Glomerular visceral epithelial cell (primary cell): Measurements from ENCODE around the gene IQCE.
A peak's percentile ranks its signal among the peaks of the same experiment; 100 is the strongest.
"Not testable (repeated sequence)": the region's sequence is repeated elsewhere in the genome, so short reads cannot be mapped to it uniquely, and the experiment has no call there.

Source experiments
- DNase-seq: peaks from one replicate; pipeline ENCODE4 v3.0.0-alpha.2; 2016; ENCODE audit errors: extremely low spot score

Gene IQCE

DNA sequence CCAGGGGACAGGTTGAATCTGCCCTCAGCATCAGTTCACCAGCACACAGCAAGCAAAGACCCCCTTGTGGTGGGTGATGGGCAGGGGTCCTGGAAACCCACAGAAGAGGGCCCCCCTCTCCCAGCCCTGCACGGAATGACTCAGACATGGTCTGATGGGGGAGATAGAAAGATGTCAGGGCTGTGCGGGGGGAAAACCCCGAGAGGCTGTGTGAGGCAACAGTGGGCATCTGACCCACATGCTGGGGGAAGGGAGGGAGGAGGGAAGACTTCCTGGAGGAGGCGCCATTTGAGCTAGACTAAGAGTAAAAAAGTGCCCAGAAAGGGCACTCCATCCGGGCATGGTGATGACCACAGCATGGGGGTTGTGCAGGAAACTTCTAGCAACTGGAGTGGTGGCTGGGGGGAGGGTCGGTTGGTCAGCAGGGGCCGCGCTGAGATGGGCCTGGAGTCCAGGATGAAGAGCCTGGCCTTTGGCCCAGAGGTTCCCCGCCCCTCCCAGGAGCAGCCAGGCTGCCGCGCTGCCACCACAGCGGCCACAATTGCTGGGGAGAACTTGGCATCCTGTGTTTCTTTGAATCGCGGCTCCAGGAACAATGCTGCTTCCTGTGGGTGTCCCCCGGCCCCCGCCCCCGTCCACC is 36.7 kb upstream of the IQCE start:
- DNase-seq = peak; percentile 86

DNA sequence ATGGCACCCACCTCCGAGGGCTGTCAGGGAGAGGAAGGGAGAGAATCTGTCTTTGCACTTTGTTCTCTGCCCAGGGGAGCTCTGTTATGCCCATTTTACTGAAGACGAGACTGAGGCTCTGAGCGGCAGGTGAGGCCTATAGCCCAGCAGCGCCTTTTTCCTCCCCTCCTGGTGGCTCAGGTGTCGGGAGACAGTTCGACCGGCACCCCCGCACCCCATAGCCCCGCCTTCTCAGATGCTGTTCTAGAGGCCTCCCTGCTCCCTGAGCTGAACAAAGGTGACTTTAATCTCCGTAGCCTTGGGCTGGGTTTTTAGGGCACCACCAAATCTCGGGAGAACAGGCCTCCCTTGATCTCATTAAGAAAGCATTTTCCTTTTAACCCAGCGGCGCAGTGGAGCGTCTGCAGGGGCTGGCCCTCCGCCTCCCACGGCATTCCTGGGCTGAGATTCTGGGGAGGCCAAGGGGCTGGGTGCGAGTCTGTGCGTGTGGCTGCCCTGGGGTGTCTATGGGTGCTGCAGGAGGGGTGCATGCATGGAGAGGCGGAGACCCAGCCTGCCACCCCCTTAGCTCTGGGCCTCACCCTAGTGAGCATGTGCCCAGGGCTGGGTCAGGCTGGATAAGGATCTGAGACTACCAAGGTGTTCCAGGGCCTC is 35.9 kb upstream of the IQCE start:
- DNase-seq = peak; percentile 71

DNA sequence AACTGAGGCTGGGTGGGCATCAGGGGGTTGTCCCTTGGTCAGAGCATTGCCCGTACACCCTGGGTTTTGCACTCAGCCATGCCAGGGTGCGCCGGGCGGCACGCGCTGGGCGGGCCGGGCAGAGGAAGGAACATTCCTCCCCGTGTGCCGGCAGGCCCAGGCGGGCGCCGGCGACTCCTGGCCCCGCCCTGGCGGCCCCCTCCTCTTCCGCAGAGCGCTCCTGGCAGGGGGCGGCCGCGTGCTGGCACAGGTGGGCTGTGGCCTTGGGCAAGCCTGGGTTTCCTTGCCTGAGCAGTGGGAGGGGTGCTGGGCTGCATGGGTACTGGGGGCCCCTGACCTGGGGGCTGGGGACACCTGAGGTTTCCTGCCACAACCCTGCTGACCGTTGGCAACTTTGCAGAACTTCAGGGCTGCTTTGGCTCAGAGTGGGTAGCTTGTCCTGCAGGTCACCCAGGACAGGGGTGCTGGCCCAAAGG is 35.3 kb upstream of the IQCE start:
- DNase-seq = peak; percentile 36

DNA sequence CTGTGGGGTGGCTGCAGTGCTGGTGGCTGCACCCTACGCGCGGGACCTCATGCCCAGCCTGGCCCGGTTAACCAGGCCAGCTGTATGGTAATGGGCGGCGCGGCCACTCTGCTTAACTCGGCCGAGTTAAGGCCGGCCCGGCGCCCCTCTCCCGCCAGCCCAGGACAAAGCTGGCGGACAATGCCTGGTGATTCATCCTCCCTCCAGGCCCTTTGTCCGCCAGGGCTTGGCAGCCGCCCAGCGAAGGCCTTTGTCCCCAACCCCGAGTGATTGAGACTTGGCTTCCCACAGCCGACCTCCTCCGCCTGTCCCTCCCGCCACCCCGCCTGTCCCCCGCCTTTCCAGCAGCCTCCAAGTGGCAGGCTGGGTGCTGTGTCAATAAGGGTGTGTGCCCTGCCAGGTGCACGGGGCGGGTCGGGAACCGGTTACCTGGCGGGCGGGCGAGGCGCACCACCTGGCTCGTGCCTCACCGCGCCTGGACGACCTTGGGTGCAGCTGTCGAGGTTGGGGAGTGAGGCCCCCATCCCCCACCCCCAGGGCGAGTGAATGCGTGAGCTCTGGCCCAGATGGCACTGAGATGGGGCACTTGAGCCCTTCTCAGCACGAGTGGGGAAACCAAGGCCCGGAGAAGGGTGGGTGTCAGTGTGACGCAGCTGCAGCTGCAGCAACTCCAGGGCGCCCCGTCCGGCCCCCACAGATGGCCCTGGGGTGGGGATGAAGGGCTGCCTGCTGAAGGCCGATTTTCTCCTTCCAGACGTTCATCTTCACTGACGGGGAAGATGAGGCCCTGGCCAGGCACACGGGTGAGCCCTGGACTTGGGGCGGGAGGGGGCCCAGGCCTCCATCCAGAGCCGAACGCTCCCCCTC is 34.6 kb upstream of the IQCE start:
- peak; percentile 79 for DNase-seq

DNA sequence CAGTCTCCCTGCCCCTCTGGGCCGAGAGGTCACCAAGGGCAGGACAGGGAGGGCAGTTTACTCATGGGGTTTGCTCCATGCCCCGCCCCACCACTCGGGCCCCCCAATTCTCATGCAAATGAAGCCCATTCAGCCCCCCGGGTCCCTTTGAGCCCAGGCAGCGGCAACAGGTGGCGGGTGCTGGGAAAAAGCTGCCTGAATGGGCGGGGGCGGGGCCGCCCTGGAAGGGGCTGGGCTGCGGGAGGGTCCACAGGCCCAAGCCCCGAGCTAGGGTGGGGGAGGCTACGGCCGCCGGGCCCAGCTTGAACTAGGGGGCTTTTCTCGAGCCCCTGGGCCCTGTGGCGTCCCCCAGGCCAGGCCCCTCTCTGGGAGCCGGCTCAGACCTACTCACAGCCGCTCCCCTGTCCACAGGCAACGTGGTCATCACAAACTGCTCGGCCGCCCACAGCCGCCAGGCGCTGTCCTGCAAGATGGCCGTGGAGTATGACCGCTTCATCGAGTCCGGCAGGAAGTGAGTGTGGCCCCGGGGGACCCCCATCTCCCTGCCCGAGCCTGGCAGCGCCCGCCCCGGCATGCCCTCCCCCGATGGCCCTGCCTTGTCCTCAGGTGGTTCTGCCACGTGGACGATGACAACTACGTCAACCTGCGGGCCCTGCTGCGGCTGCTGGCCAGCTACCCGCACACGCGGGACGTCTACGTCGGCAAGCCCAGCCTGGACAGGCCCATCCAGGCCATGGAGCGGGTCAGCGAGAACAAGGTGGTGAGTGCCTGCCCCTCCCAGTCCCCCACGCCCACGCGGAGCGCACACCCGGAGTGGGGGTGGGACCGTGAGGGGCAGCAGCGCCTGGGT is 33.7 kb upstream of the IQCE start:
- DNase-seq = no peak

DNA sequence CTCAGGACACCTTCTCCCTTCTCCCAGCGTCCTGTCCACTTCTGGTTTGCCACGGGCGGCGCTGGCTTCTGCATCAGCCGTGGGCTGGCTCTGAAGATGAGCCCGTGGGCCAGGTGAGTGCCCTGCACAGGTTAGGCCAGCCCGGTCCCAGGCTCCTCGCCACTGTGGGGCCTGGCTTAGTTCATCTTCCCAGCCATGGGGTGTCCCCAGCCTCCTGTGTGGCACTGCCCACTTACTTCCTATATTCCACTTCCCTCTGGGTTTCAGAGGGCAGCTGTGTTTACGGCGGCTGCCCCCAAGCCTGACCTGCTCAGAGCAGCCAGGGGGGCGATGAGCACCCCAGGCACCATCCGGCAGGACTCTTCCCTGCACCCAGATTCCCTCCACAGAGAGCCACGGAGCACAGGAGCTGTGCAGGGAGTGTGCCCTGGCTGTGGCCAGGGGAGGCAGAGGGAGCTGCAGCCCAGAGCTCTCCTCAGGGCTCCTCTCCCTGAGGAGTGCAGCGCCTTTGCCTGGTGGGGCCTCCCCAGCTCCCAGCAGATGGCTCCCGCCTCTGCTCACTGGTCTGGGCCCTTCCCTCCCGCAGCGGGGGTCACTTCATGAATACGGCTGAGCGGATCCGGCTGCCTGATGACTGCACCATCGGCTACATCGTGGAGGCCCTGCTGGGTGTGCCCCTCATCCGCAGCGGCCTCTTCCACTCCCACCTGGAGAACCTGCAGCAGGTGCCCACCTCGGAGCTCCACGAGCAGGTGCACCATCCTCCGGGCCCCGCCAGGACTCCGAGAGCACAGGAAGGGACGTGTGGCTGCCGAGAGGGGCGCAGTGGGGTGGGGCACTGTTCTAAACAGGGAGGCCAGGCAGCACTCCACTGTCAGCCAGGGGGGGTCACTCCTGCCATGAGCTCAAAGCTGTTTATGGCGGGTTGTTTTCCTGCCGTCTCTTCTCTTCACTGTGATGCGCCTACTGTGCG is 32.8 kb upstream of the IQCE start:
- peak; percentile 63 for DNase-seq

DNA sequence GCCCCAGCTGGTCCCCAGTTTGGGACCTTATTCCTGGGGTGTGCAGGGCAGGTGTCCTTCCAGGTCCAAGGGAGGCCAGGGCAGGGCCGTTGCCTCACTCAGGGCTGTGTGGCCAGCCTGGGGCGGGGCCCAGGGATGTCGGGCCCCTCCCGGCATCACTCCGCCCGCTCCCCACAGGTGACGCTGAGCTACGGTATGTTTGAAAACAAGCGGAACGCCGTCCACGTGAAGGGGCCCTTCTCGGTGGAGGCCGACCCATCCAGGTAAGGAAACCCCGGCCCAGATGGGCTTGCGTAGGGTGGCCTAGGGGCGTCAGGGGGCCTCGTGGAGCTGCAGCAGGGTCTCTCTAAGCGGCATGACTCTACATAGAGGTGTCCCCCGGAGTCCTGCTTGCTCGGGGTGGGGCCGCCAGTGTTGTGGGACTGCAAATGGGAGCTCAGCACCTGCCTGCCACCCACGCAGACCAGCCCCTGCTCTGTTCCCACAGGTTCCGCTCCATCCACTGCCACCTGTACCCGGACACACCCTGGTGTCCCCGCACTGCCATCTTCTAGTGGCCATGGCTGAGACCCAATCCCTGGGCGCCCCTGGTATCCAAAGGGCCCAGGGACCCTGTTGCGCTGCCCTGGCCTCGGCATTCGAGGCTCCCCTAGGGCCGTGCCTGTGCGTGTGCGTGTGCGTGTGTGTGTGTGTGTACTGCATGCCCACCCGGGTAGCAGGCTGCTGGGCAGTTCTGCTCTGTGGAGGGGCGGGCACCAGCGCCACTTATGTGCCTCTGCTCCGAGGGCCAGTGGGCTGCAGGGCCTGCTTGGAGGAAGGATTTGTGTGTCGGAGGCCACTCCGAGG is 31.9 kb upstream of the IQCE start:
- no peak for DNase-seq

DNA sequence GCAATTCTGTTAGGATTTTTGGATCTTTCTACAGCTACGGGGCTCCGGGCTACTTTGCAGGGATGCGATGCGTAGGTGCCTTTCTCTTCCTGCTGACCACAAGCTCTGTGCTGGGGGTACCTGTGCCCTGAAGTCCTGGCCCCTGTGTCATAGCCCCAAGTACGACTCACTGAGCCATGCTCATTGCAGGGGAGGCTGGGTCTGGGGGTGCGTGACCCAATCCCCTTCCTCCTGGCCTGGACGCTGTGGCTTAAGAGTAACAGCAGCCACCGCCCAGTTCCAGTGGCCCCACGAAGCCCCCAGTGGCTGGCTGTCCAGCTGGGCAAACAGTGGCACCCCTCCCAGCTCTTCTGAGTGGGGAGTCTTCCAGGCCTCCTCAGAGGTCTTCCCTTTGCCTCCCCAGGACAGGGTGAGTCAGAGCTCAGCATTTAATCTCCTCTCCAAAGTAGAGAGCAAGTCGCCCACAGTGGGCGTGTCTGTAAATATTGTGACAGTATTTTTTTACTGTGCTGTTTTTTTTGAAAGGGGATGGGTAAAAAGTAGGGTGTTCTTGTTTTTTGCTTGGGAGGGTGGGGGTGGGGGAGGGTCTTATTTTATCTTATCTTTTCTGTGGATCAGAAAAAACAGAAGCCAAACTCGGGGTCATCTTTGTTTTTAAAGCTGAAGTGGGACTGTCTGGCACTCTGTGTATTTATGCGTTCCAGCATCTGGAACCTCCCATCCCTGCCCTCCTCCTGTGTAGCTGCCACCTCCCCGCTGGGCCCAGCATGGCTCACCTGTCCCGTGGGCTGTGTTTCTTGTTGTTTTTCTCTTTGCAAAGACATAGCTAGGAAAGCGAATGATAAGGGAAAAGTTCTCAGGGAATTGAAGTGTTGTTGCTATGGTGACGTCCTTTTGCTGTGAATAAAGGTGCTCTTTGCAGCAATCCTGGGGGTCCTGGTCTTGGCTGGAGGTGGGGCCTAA is 31.0 kb upstream of the IQCE start:
- DNase-seq = peak; percentile 73

DNA sequence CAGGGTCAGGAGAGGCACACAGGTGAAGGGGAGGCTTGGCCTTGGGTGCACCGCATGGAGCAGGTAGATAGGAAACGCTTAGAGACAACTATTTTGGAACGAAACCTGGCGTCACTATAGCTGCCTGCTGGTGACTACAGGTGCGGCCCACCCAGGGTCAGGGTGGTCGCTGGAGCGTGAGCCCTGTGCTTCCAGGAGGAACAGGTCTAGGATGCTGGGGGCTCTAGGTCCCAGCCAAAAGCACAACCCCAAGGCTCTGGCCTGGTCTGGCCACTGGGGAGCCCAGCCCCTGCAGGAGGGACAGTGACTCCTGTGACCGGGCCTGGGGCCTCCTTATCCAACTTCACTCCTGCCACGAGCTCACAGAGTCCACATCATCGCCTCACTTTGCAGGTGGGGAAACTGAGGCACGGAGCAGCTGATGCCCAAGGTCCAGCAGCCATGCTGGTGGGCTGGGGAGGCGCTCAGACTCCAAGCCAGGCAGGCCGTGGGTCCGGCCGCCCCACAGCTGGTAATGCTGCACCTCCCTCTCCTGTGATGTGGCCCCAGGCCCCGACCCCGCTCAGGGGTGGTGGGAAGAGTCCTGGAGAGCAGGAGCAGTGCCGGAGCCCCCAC is 30.2 kb upstream of the IQCE start:
- DNase-seq = no peak

DNA sequence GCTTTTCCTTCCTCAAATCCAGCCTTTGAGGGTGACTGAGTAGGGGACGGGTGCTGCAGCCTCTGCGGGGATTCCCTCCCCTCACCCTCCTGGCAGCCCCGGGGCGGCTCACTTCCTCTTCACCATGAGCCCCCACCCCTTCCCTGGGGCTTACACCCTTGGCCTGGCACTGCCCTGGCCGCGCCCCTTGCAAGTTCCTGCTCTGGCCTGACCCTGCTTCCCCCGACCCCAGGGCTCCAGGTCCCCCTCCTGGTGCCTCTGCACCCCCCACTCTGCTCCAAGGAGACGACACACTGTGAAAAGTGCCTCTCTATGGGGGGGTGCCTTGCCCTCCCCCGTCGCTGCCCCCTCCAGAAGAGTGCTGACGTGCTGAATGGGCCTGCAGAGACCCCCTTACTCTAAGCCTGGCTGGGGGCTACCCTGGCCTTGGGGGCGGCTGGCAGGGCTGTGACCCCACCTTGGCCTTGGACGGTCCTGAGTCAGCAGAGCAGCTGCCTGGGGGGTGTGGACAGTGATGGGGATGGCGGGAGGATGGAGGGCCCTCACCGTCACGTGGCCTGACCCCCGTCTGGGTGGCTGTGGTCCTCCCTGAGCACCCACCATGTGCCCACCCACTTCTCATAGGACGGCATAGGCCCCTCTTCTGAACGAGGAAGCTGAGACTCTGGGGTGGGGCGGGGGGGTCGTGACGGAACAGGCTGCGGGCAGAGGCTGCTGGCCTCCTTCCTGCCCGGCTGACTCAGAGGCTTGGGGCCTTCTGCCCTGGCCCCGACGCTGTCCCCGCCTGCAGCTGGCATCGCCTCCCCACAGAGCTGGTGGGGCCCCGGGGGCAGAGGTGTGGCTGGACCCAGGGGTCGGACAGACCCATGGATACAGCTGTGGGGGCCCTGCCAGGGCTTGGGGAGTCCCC is 29.4 kb upstream of the IQCE start:
- peak; percentile 85 for DNase-seq

DNA sequence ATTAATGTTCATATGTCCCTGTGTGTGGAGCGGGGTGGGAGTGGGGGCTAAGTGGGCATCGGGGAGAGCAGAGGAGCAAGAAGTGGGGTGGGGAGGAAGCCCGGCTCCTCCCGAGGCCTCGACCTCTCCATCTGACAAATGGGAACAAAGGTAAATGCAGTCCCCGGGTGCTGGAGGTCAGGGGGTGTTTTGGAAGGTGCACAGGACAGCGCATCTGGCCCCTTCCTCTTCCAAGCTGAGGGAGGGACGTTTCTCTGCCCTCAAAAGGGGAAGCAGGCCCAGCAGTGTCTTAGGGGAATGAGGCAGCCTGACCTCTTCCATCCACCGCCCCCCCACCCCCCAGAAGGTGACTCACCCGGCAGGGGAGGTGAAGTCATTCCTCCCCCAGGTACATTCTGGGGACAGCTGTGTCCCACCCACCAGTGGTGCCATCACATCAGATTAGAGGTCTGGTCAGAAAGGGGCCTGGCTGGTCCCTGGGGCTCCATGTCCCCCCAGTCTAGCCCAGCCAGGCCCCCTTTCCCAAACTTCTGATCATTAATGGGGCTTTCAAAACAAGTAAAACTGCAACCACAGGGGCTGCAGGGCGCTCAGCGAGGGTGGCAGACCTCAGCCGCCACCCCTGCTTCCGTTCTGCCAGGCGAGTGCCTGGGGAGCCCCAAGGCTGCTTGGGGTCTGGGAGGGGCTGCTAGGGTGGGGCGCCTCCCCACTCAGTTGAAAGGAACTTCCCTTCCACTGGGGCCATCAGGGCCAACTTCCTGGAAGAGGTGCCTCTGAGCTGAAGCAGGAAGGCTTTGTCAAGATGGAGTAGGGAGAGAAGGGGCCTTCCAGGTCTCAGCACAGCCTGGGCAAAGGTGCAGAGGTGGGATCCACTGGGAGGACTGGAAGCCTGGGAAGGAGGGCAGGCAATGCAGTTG is 28.4 kb upstream of the IQCE start:
- DNase-seq = peak; percentile 73

DNA sequence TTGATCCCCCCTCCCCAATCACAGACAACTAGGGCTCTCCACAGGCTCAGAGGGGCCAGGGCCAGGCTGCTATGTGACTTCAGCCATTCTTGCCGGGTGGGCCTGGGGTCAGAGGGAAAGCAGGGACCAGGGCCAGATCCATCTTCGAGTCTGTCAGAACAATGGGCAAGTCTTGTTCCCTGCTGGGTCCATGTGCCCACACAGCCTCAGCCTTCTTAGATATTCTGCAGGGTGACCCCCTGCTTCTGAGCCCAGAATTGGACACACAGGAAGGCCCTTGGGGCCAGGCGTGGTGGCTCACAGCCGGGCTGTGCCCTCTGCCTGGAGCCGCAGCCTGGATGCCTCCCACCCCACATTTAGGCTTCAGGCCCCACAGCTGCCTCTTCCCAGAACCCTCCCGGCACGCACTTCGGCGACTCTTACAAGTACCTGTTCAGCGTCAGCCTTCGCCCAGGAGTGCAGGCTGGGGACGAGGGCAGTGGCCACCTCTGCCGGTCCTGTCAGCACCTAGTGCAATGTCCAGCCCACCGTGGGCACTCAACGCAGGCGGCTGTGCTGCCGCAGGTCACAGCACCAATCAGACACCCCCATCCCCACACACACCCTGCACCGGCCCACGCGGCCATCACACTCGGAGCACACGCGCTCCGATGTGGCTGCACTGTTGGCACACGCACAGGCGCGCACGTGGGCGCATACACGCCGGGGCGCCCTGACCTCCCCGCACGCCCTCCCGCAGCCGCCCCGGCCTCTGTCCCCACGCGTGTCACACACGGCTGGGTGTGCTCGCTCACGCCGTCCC is 27.6 kb upstream of the IQCE start:
- not testable (repeated sequence) for DNase-seq

DNA sequence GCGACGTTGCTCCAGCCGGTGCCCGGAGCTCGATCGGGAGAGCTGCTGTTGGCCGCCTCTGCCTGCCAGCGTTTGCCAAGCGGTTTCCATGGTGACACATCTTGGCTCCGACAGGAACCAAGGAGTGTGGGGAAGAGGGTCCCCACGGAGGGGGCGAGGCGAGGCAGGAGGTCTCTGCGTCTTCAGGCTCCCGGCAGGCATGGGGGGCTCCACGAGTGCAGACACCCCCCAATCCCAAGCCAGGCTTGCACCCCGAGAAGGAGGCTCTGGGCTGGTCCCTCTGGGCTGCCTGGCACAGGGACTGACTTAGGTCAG is 27.0 kb upstream of the IQCE start:
- not testable (repeated sequence) for DNase-seq

DNA sequence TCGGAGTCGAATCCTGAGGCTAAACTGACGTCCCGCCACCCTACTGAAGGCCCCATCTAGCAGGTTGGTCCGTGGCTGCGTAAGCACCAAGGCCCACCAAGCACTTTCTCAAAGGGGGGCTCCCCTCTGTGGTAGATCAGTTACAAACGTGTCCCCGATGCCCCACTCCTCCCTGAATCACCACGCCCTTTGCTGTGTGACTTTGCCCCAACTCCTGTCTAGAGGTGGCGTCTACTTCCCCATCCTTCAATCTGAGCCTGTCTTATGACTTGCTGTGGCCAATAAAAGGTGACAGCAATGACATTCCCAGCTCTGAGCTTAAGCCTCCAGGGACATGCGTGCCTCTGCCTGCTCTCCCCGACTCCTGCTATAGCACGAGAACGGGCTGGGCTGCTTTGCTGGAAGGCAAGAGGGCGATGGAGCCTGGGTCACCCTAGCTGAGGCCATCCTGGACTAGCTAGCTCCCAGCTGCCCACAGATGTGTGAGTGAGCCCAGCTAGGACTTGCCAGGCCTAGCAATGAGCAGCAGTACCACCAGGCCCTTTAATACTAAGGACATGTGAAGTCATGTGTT is 26.5 kb upstream of the IQCE start:
- DNase-seq = not testable (repeated sequence)

DNA sequence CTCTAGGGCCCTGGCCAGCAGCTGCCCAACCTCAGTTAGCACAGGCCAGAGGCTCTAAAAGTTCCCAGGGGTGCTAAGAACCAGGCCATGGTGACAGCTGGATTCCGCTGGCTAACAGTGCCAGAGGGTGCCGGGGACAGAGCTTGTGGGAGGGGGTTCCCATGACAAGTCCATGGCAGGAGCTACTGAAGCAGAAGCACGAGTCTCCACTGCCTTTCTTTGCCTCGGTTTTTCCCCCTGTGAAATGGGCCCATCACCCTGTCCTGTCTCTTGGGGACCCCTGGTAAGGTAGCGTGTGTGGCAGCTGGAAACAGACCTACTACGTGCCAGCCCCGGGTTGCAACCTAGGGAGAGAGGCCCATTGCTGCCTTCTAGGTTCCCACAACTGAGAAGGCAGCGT is 26.0 kb upstream of the IQCE start:
- not testable (repeated sequence) for DNase-seq
